HL-60 (cell line): ENCODE data around the gene CRTC3.

ENCODE experiments used
- CTCF ChIP-seq: IDR thresholded peaks from one replicate; pipeline ENCODE4 v1.5.1; 2011; ENCODE audit warnings: low read length, control low read depth, inconsistent platforms; ENCODE audit not compliant: insufficient read depth
- POLR2AphosphoS5 ChIP-seq: IDR thresholded peaks from 2 replicates; pipeline ENCODE4 v1.6.1; 2012; ENCODE audit warnings: low read depth
- REST ChIP-seq: IDR thresholded peaks from 2 replicates; pipeline ENCODE4 v1.6.1; 2012; ENCODE audit warnings: low read depth; ENCODE audit not compliant: insufficient replicate concordance

DNA sequence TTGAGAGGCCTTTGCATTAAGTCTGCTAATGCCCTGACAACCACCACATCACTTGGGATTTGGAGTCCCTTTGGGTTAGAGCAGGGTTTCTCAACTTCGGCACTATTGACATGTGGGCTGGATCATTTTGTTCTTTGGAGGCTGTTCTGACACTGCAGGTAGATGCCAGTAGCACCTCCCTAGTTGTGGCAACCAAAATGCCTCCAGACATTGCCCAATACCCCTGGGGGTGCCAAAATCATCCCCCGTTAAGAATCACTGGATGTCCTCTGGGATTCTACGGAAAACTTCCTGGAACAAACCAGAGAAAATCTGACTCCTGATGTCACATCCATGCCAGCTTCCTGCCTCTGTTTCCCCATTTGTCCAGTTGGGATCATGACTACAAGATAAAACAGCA is 150.2 kb downstream of the CRTC3 start:
- TF ChIP-seq CTCF (no peak), POLR2AphosphoS5 (no peak), REST (no peak)
